HEK293 (cell line): Measurements from ENCODE around the gene CREB5.

Experiments used
- GFI1B ChIP-seq: fragments of 450-650 bp; formaldehyde crosslinking; IDR thresholded peaks from 2 replicates; pipeline ENCODE4 v1.5.1; 2016; ENCODE audit warnings: missing biosample characterization, missing genetic modification characterization
- HOXD13 ChIP-seq: sonication (generic); formaldehyde crosslinking; IDR thresholded peaks from 2 replicates; pipeline ENCODE4 v1.8.0; 2022; ENCODE audit warnings: missing genetic modification reagents, borderline replicate concordance
- INSM2 ChIP-seq: fragments of 450-650 bp; formaldehyde crosslinking; IDR thresholded peaks from 2 replicates; pipeline ENCODE4 v1.5.1; 2016; ENCODE audit warnings: missing biosample characterization, missing genetic modification characterization
- KLF1 ChIP-seq: fragments of 450-650 bp; formaldehyde crosslinking; IDR thresholded peaks from 2 replicates; pipeline ENCODE4 v1.5.1; 2016; ENCODE audit warnings: missing biosample characterization, missing genetic modification characterization
- KLF10 ChIP-seq: fragments of 450-650 bp; IDR thresholded peaks from 2 replicates; pipeline ENCODE4 v1.5.1; 2018; ENCODE audit warnings: missing biosample characterization, mild to moderate bottlenecking, missing genetic modification characterization
- OSR2 ChIP-seq: fragments of 450-650 bp; formaldehyde crosslinking; IDR thresholded peaks from 2 replicates; pipeline ENCODE4 v1.5.1; 2016; ENCODE audit warnings: missing biosample characterization, missing genetic modification characterization
- OVOL3 ChIP-seq: fragments of 450-650 bp; formaldehyde crosslinking; IDR thresholded peaks from 2 replicates; pipeline ENCODE4 v1.5.1; 2016; ENCODE audit warnings: missing biosample characterization, missing genetic modification characterization
- PRDM4 ChIP-seq: fragments of 450-650 bp; formaldehyde crosslinking; IDR thresholded peaks from 2 replicates; pipeline ENCODE4 v1.5.1; 2017; ENCODE audit warnings: missing biosample characterization, missing genetic modification characterization
- PRDM6 ChIP-seq: fragments of 450-650 bp; formaldehyde crosslinking; IDR thresholded peaks from 2 replicates; pipeline ENCODE4 v1.5.1; 2017; ENCODE audit warnings: missing biosample characterization, missing genetic modification characterization
- WT1 ChIP-seq: fragments of 450-650 bp; formaldehyde crosslinking; IDR thresholded peaks from 2 replicates; pipeline ENCODE4 v1.5.1; 2016; ENCODE audit warnings: missing biosample characterization, missing genetic modification characterization
- ZBTB1 ChIP-seq: fragments of 450-650 bp; formaldehyde crosslinking; IDR thresholded peaks from 2 replicates; pipeline ENCODE4 v1.5.1; 2016; ENCODE audit warnings: missing biosample characterization, missing genetic modification characterization
- ZBTB17 ChIP-seq: fragments of 450-650 bp; formaldehyde crosslinking; IDR thresholded peaks from 2 replicates; pipeline ENCODE4 v1.5.1; 2016; ENCODE audit warnings: missing biosample characterization, missing genetic modification characterization
- ZBTB48 ChIP-seq: fragments of 450-650 bp; formaldehyde crosslinking; IDR thresholded peaks from 2 replicates; pipeline ENCODE4 v1.5.1; 2016; ENCODE audit warnings: missing biosample characterization, missing genetic modification characterization
- ZBTB6 ChIP-seq: fragments of 450-650 bp; formaldehyde crosslinking; IDR thresholded peaks from 2 replicates; pipeline ENCODE4 v1.5.1; 2017; ENCODE audit warnings: missing biosample characterization, missing genetic modification characterization
- ZNF18 ChIP-seq: fragments of 450-650 bp; formaldehyde crosslinking; IDR thresholded peaks from 2 replicates; pipeline ENCODE4 v1.5.1; 2016; ENCODE audit warnings: missing biosample characterization, missing genetic modification characterization
- ZNF211 ChIP-seq: fragments of 450-650 bp; formaldehyde crosslinking; IDR thresholded peaks from 2 replicates; pipeline ENCODE4 v1.5.1; 2016; ENCODE audit warnings: low read depth, missing biosample characterization, missing genetic modification characterization
- ZNF266 ChIP-seq: fragments of 450-650 bp; formaldehyde crosslinking; IDR thresholded peaks from 2 replicates; pipeline ENCODE4 v1.5.1; 2016; ENCODE audit warnings: missing biosample characterization, missing genetic modification characterization, low read depth
- ZNF302 ChIP-seq: fragments of 450-650 bp; formaldehyde crosslinking; IDR thresholded peaks from 2 replicates; pipeline ENCODE4 v1.5.1; 2016; ENCODE audit warnings: missing biosample characterization, missing genetic modification characterization, low read depth
- ZNF311 ChIP-seq: fragments of 450-650 bp; formaldehyde crosslinking; IDR thresholded peaks from 2 replicates; pipeline ENCODE4 v1.5.1; 2017; ENCODE audit warnings: missing biosample characterization, missing genetic modification characterization, borderline replicate concordance
- ZNF341 ChIP-seq: fragments of 450-650 bp; formaldehyde crosslinking; IDR thresholded peaks from 2 replicates; pipeline ENCODE4; 2016; ENCODE audit warnings: low read depth, missing biosample characterization, missing genetic modification characterization
- ZNF354C ChIP-seq: fragments of 450-650 bp; formaldehyde crosslinking; IDR thresholded peaks from 2 replicates; pipeline ENCODE4 v1.5.1; 2016; ENCODE audit warnings: missing biosample characterization, missing genetic modification characterization, low read depth, borderline replicate concordance
- ZNF423 ChIP-seq: fragments of 450-650 bp; formaldehyde crosslinking; IDR thresholded peaks from 2 replicates; pipeline ENCODE4 v1.5.1; 2016; ENCODE audit warnings: missing biosample characterization, missing genetic modification characterization
- ZNF501 ChIP-seq: fragments of 450-650 bp; formaldehyde crosslinking; IDR thresholded peaks from 2 replicates; pipeline ENCODE4 v1.5.1; 2016; ENCODE audit warnings: missing biosample characterization, missing genetic modification characterization
- ZNF555 ChIP-seq: fragments of 450-650 bp; formaldehyde crosslinking; conservative IDR thresholded peaks from 2 replicates; pipeline ENCODE4 v1.5.1; 2017; ENCODE audit warnings: missing biosample characterization, mild to moderate bottlenecking, missing genetic modification characterization, inconsistent platforms
- ZNF561 ChIP-seq: fragments of 450-650 bp; IDR thresholded peaks from 2 replicates; pipeline ENCODE4 v1.5.1; 2018; ENCODE audit warnings: missing biosample characterization, missing genetic modification characterization, borderline replicate concordance
- ZNF585B ChIP-seq: fragments of 450-650 bp; formaldehyde crosslinking; IDR thresholded peaks from 2 replicates; pipeline ENCODE4 v1.5.1; 2016; ENCODE audit warnings: missing biosample characterization, missing genetic modification characterization
- ZNF600 ChIP-seq: fragments of 450-650 bp; formaldehyde crosslinking; IDR thresholded peaks from 2 replicates; pipeline ENCODE4 v1.5.1; 2016; ENCODE audit warnings: missing biosample characterization, missing genetic modification characterization
- ZNF654 ChIP-seq: fragments of 450-650 bp; formaldehyde crosslinking; IDR thresholded peaks from 2 replicates; pipeline ENCODE4 v1.5.1; 2016; ENCODE audit warnings: low read depth, missing biosample characterization, missing genetic modification characterization
- ZNF785 ChIP-seq: fragments of 450-650 bp; formaldehyde crosslinking; IDR thresholded peaks from 2 replicates; pipeline ENCODE4 v1.5.1; 2016; ENCODE audit warnings: missing biosample characterization, missing genetic modification characterization
- ZNF843 ChIP-seq: fragments of 450-650 bp; formaldehyde crosslinking; IDR thresholded peaks from 2 replicates; pipeline ENCODE4 v1.5.1; 2016; ENCODE audit warnings: missing biosample characterization, missing genetic modification characterization
- ZSCAN16 ChIP-seq: fragments of 450-650 bp; formaldehyde crosslinking; IDR thresholded peaks from 2 replicates; pipeline ENCODE4 v1.5.1; 2016; ENCODE audit warnings: missing biosample characterization, missing genetic modification characterization
- ZSCAN23 ChIP-seq: fragments of 450-650 bp; formaldehyde crosslinking; IDR thresholded peaks from 2 replicates; pipeline ENCODE4 v1.5.1; 2016; ENCODE audit warnings: missing biosample characterization, missing genetic modification characterization
- ZSCAN30 ChIP-seq: fragments of 450-650 bp; IDR thresholded peaks from 2 replicates; pipeline ENCODE4 v1.5.1; 2018; ENCODE audit warnings: missing biosample characterization, mild to moderate bottlenecking, missing genetic modification characterization, moderate library complexity

Gene CREB5

GRCh38 chr7:28573651-28574301 is 161.5 kb downstream of the CREB5 start (continued):
- TF ChIP-seq ZNF585B (tag by site-specific recombination) (no peak), ZSCAN30 (tag by site-specific recombination) (no peak), PRDM6 (tag by site-specific recombination) (peak; percentile 53; the same call in 1 of the 2 replicates), ZNF654 (tag by site-specific recombination) (no peak), HOXD13 (peak; percentile 1; the same call in 1 of the 2 replicates), ZBTB1 (tag by site-specific recombination) (no peak), ZNF501 (tag by site-specific recombination) (no peak), ZNF561 (tag by site-specific recombination) (no peak), KLF1 (no peak), ZNF600 (tag by site-specific recombination) (peak; percentile 91), ZNF211 (no peak), ZSCAN16 (no peak), KLF10 (tag by site-specific recombination) (no peak), ZNF18 (tag by site-specific recombination) (no peak), OSR2 (tag by site-specific recombination) (0 out of 2 replicates have a peak, but pooled peaks have one; percentile 38), INSM2 (tag by site-specific recombination) (no peak), ZBTB48 (tag by site-specific recombination) (no peak), ZNF785 (tag by site-specific recombination) (no peak), ZSCAN23 (tag by site-specific recombination) (no peak), ZNF302 (tag by site-specific recombination) (no peak), OVOL3 (no peak), ZNF311 (no peak), GFI1B (tag by site-specific recombination) (no peak), ZNF843 (tag by site-specific recombination) (0 out of 2 replicates have a peak, but pooled peaks have one; percentile 21), ZNF266 (no peak), ZNF354C (no peak), ZNF555 (no peak), ZBTB17 (tag by site-specific recombination) (no peak; the same call in 1 of the 2 replicates), WT1 (tag by site-specific recombination) (peak; percentile 36; the same call in 1 of the 2 replicates), ZNF341 (tag by site-specific recombination) (no peak), ZBTB6 (tag by site-specific recombination) (no peak), ZNF423 (tag by site-specific recombination) (no peak), PRDM4 (tag by site-specific recombination) (0 out of 2 replicates have a peak, but pooled peaks have one; percentile 22)
